K562 (cell line): Measurements from ENCODE around the gene VAT1L. TPM values are rescaled to one million over a fixed set of nuclear protein-coding genes. Genes with fewer than 3 reads are reported as not detected.

Experiments used
- ATAC-seq: fragments of 200-7000 bp; cut with Tn5 transposase; 3 replicates; pipeline ENCODE4 v1.9.1; 2020; ENCODE audit warnings: moderate library complexity
- BruUV-seq: library from RNA; stranded (reverse); fragments of 400-500 nt; replicated peaks from 2 replicates; lab custom pipeline; 2021; lab: Mats Ljungman, UMichigan
- CTCF ChIA-PET: fragments of 300-600 bp; formaldehyde crosslinking; extraction: SDS; loops from one replicate; lab custom pipeline; 2021; ENCODE audit warnings: low intra/inter-chr PET ratio; lab: Yijun Ruan, JAX
- POLR2A ChIA-PET: fragments of 300-600, 350-650 bp; sonication (Branson Sonifier 250); formaldehyde crosslinking; extraction: SDS; loops from one replicate; lab custom pipeline; 2021; ENCODE audit warnings: antibody characterized with exemption, inconsistent platforms; lab: Yijun Ruan, JAX
- DNase-seq, 4 experiments: peaks; one replicate each; pipeline versions ENCODE4 v3.0.0 to v3.0.0-alpha.2; 2011 to 2018; ENCODE audit warnings: low spot score in 3 of 4, mixed read lengths in 3 of 4; ENCODE audit errors: extremely low read depth in 1 of 4
- FAIRE-seq: peaks from 2 replicates; lab custom pipeline; 2011; peaks lifted over from hg19 to GRCh38; lab: Jason Lieb, UNC
- H2AFZ ChIP-seq: 2 replicates; pipeline ENCODE4 v1.6.0; 2011; ENCODE audit warnings: low read depth, low read length, control low read depth, inconsistent platforms
- H3K27ac ChIP-seq: fragments of 200-600 bp; 3 replicates; pipeline ENCODE4 v1.8.0; 2011; ENCODE audit warnings: low read depth, mild to moderate bottlenecking, control low read depth, inconsistent platforms, low read length, moderate library complexity, mixed read lengths; ENCODE audit errors: extremely low read depth
- H3K27me3 ChIP-seq, 2 experiments: fragments of 300-600 bp in 1 of 2; 2 replicates in 1 of 2; 3 replicates in 1 of 2; pipeline versions ENCODE4 v1.6.0 to v1.8.0; 2011; ENCODE audit warnings: inconsistent platforms in 2 of 2, low read length in 2 of 2, mild to moderate bottlenecking in 1 of 2, mixed read lengths in 1 of 2, moderate library complexity in 1 of 2; ENCODE audit not compliant: control insufficient read depth in 2 of 2, insufficient read depth in 2 of 2
- H3K36me3 ChIP-seq: fragments of 300-600 bp; 3 replicates; pipeline ENCODE4 v1.8.0; 2011; ENCODE audit warnings: mild to moderate bottlenecking, low read length, inconsistent platforms; ENCODE audit not compliant: control insufficient read depth, insufficient read depth
- H3K4me1 ChIP-seq, 2 experiments: fragments of 200-600 bp in 1 of 2; replicated peaks in 1 of 2; 2 replicates in 1 of 2; 3 replicates in 1 of 2; pipeline versions ENCODE4 v1.5.1 to v1.8.0; 2011; ENCODE audit warnings: inconsistent platforms in 2 of 2, low read length in 2 of 2, mild to moderate bottlenecking in 1 of 2, mixed read lengths in 1 of 2, moderate library complexity in 1 of 2; ENCODE audit not compliant: control insufficient read depth in 2 of 2, insufficient read depth in 2 of 2
- H3K4me2 ChIP-seq: 2 replicates; pipeline ENCODE4 v1.6.1; 2011; ENCODE audit warnings: low read length, control low read depth, inconsistent platforms, mixed read lengths; ENCODE audit not compliant: insufficient read depth
- H3K4me3 ChIP-seq: fragments of 200-600 bp; sonication (generic), shearing (Covaris generic); 2 replicates; pipeline ENCODE4 v1.5.1; 2016; ENCODE audit warnings: control low read depth, inconsistent platforms
- H3K79me2 ChIP-seq: fragments of 200-600 bp; 3 replicates; pipeline ENCODE4 v1.8.0; 2011; ENCODE audit warnings: low read length, inconsistent platforms; ENCODE audit not compliant: control insufficient read depth, insufficient read depth
- H3K9ac ChIP-seq, 2 experiments: 2 replicates each; pipeline versions ENCODE4 v1.6.0 to v1.6.1; 2011; ENCODE audit warnings: low read depth in 2 of 2, low read length in 2 of 2, control low read depth in 1 of 2, inconsistent platforms in 1 of 2, mild to moderate bottlenecking in 1 of 2, mixed read lengths in 1 of 2; ENCODE audit not compliant: insufficient read depth in 1 of 2
- H3K9me1 ChIP-seq: one replicate; pipeline ENCODE4 v1.6.0; 2011; ENCODE audit warnings: inconsistent platforms, mild to moderate bottlenecking, low read length, moderate library complexity; ENCODE audit not compliant: control insufficient read depth, insufficient read depth
- H3K9me3 ChIP-seq: replicated peaks from 2 replicates; pipeline ENCODE4 v1.5.1; 2011; ENCODE audit warnings: low read depth, low read length, inconsistent platforms; ENCODE audit not compliant: control insufficient read depth, insufficient read depth
- H4K20me1 ChIP-seq: replicated peaks from 2 replicates; pipeline ENCODE4 v1.6.1; 2011; ENCODE audit warnings: low read length, inconsistent platforms, mixed read lengths; ENCODE audit not compliant: control insufficient read depth, insufficient read depth
- GABPB1 ChIP-seq: sonication (generic); formaldehyde crosslinking; IDR thresholded peaks from 2 replicates; pipeline ENCODE4 v1.8.0; 2022; ENCODE audit warnings: mild to moderate bottlenecking, missing genetic modification reagents
- SNRNP70 ChIP-seq: fragments of 200-400 bp; formaldehyde crosslinking; optimal IDR thresholded peaks from 2 replicates; pipeline ENCODE3; 2017; ENCODE audit warnings: low read depth, low read length
- ZBTB17 ChIP-seq: fragments of 450-650 bp; formaldehyde crosslinking; IDR thresholded peaks from 2 replicates; pipeline ENCODE4 v1.4.0; 2020; ENCODE audit warnings: mild to moderate bottlenecking
- ZBTB7A ChIP-seq: IDR thresholded peaks from 2 replicates; pipeline ENCODE4 v1.6.1; 2011; ENCODE audit warnings: low read depth, mild to moderate bottlenecking, low read length, moderate library complexity, borderline replicate concordance; ENCODE audit not compliant: control insufficient read depth
- ZNF165 ChIP-seq: fragments of 250-450 bp; sonication (Bioruptor Pico); IDR thresholded peaks from 2 replicates; pipeline ENCODE4 v1.4.0; 2020; ENCODE audit warnings: borderline replicate concordance
- WGBS: fragments of 100-300 bp; shearing (Covaris generic); methylation state at CpG from one replicate; pipeline ENCODE4 v1.1.6; 2016; ENCODE audit warnings: low coverage, mixed read lengths; ENCODE audit not compliant: insufficient coverage; ENCODE audit errors: missing lambda C conversion rate; 5-methylcytosine and 5-hydroxymethylcytosine counted together
- in situ Hi-C: fragments of 300-500 bp; cut with MboI; formaldehyde crosslinking; loops from 4 replicates; pipeline ENCODE4 v1.15.0; 2018; ENCODE audit warnings: inconsistent platforms, mixed read lengths
- intact Hi-C: fragments of 100-400 bp; cut with micrococcal nuclease; formaldehyde crosslinking; loops from 2 replicates; pipeline ENCODE4 v1.14.2; 2022
- polyA plus RNA-seq, 8 experiments: library from polyadenylated mRNA; depleted of rRNA in 4 of 8; stranded (reverse) in 5 of 8; unstranded in 3 of 8; fragments of >200 nt; fragmentation: Nextera tagmentation in 2 of 8; fragmentation: Illumina TruSeq in 1 of 8; extraction: Ambion mirVana in 2 of 8; extraction: Trizol in 1 of 8; gene quantifications; 2 replicates each; pipeline versions ENCODE4 v1.2.1 to v1.2.3, GENCODE V29; 2011 to 2014; ENCODE audit warnings: inconsistent platforms in 1 of 8, missing spikeins in 1 of 8
- total RNA-seq, 7 experiments: library from RNA; depleted of rRNA in 6 of 7; stranded (reverse); fragments of >200 nt in 6 of 7; fragmentation: Illumina TruSeq in 2 of 7; extraction: Trizol in 2 of 7; gene quantifications; 2 replicates each; pipeline versions ENCODE4 v1.2.1 to v1.2.3, GENCODE V29; 2011 to 2021; ENCODE audit warnings: low replicate concordance in 1 of 7
- TF ChIP-seq, protein P1 (sequence below): sonication (generic); formaldehyde crosslinking; IDR thresholded peaks from 2 replicates; pipeline ENCODE4 v1.8.1; 2022; ENCODE audit warnings: missing genetic modification reagents
- TF ChIP-seq, protein P2 (sequence below), 2 experiments: fragments of 450-650 bp; formaldehyde crosslinking in 1 of 2; IDR thresholded peaks; 2 replicates each; pipeline versions ENCODE4 v1.4.0 to v1.6.1; 2014 to 2020; ENCODE audit warnings: mild to moderate bottlenecking in 2 of 2, borderline replicate concordance in 1 of 2, low read depth in 1 of 2

Gene VAT1L
- total and polyA plus RNA-seq, 9 of the 15 experiments (the other 6 are each of a cell fraction or from before 2014, with no cell fraction given), result 0.01 TPM; not detected in 8

GRCh38 chr16:77825196-77825595 is 36.8 kb downstream of the VAT1L start:
- no TSS peak for BruUV-seq
- no peak for TF ChIP-seq ZNF165
- TF ChIP-seq, protein P1, sequence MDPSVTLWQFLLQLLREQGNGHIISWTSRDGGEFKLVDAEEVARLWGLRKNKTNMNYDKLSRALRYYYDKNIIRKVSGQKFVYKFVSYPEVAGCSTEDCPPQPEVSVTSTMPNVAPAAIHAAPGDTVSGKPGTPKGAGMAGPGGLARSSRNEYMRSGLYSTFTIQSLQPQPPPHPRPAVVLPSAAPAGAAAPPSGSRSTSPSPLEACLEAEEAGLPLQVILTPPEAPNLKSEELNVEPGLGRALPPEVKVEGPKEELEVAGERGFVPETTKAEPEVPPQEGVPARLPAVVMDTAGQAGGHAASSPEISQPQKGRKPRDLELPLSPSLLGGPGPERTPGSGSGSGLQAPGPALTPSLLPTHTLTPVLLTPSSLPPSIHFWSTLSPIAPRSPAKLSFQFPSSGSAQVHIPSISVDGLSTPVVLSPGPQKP (CRISPR knock-in tag), result no peak
- TF ChIP-seq ZBTB17 (CRISPR knock-in tag), result no peak
- no peak for TF ChIP-seq ZBTB7A
- no peak for TF ChIP-seq GABPB1 (CRISPR knock-in tag)
- TF ChIP-seq, protein P2, sequence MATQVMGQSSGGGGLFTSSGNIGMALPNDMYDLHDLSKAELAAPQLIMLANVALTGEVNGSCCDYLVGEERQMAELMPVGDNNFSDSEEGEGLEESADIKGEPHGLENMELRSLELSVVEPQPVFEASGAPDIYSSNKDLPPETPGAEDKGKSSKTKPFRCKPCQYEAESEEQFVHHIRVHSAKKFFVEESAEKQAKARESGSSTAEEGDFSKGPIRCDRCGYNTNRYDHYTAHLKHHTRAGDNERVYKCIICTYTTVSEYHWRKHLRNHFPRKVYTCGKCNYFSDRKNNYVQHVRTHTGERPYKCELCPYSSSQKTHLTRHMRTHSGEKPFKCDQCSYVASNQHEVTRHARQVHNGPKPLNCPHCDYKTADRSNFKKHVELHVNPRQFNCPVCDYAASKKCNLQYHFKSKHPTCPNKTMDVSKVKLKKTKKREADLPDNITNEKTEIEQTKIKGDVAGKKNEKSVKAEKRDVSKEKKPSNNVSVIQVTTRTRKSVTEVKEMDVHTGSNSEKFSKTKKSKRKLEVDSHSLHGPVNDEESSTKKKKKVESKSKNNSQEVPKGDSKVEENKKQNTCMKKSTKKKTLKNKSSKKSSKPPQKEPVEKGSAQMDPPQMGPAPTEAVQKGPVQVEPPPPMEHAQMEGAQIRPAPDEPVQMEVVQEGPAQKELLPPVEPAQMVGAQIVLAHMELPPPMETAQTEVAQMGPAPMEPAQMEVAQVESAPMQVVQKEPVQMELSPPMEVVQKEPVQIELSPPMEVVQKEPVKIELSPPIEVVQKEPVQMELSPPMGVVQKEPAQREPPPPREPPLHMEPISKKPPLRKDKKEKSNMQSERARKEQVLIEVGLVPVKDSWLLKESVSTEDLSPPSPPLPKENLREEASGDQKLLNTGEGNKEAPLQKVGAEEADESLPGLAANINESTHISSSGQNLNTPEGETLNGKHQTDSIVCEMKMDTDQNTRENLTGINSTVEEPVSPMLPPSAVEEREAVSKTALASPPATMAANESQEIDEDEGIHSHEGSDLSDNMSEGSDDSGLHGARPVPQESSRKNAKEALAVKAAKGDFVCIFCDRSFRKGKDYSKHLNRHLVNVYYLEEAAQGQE (IDR thresholded peaks at IDR 0.05; ENCODE audit: borderline replicate concordance), result no peak
- TF ChIP-seq, protein P2 (CRISPR knock-in tag; IDR thresholded peaks at IDR 0.05; ENCODE audit: low read depth), result no peak
- TF ChIP-seq SNRNP70, result no peak

More at GRCh38 chr16:77825196-77825595, 36.8 kb downstream of the VAT1L start:
- FAIRE-seq (no peak), ATAC-seq (no peak), DNase-seq (no peak)
- intact Hi-C loops (no loop called here), in situ Hi-C loops (no loop called here)
- Histone ChIP-seq H2AFZ (no peak overlapping the region), H3K9me1 (no peaks in the 10 kb centered on the region), H3K27me3 (peaks cover 8 to 27% of the 10 kb centered on the region in 2 experiments; a peak in 3 of 5 replicates), H3K9me3 (no peaks in the 10 kb centered on the region), H3K4me1 (no peaks in the 10 kb centered on the region), H3K36me3 (no peaks in the 10 kb centered on the region), H3K27ac (no peak overlapping the region), H4K20me1 (no peaks in the 10 kb centered on the region), H3K79me2 (no peaks in the 10 kb centered on the region), H3K4me2 (no peak overlapping the region), H3K4me3 (no peak overlapping the region), H3K9ac (no peak overlapping the region)
- ChIA-PET CTCF (no interaction called here), POLR2A (no interaction called here)
- WGBS, result 0% methylated on average over 7 of the region's 7 CpGs
